Measurements from ENCODE around the gene TBXAS1. TPM values are rescaled to one million over a fixed set of nuclear protein-coding genes. Genes with fewer than 3 reads are reported as not detected.

TBXAS1 gene
- total RNA-seq, 2 donors from 2014 or later, result 12.0 to 17.0 TPM

GRCh38 chr7:139982927-139983920 is 154.2 kb downstream of the TBXAS1 start:
- no peak overlapping the region for H3K9ac ChIP-seq (ENCODE audit: low read depth in 2 of 2, low read length in 2 of 2)
- H3K4me3 ChIP-seq, result no peak overlapping the region
- intact Hi-C loops (cut with DNase I), result no loop called here

GRCh38 chr7:139984642-139985539 is 155.8 kb downstream of the TBXAS1 start:
- no peak for TF ChIP-seq CTCF (IDR thresholded peaks at IDR 0.05)
- Histone ChIP-seq H3K4me1 (no peaks in the 10 kb centered on the region), H3K9me3 (no peaks in the 10 kb centered on the region), H3K36me3 (no peaks in the 10 kb centered on the region), H3K27ac (no peak overlapping the region), H3K4me3 (no peak overlapping the region), H3K9ac (ENCODE audit: low read depth in 2 of 2, low read length in 2 of 2) (no peak overlapping the region), H3K27me3 (no peaks in the 10 kb centered on the region)
- intact Hi-C loops (cut with DNase I), result no loop called here
- DNase-seq, result no peak

More at GRCh38 chr7:139982927-139983920, 154.2 kb downstream of the TBXAS1 start:
- TF ChIP-seq CTCF (IDR thresholded peaks at IDR 0.05), result no peak
- DNase-seq, result no peak
- Histone ChIP-seq H3K9me3 (no peaks in the 10 kb centered on the region), H3K36me3 (no peaks in the 10 kb centered on the region), H3K27ac (no peak overlapping the region), H3K27me3 (no peaks in the 10 kb centered on the region), H3K4me1 (no peaks in the 10 kb centered on the region)

- H3K36me3 ChIP-seq, result no peaks in the 10 kb centered on the region
- no peak overlapping the region for H3K27ac ChIP-seq
- H3K4me3 ChIP-seq, result no peak overlapping the region
- no peak for TF ChIP-seq CTCF (IDR thresholded peaks at IDR 0.05)
- no peaks in the 10 kb centered on the region for H3K27me3 ChIP-seq
- no peak overlapping the region for H3K9ac ChIP-seq (ENCODE audit: low read depth in 2 of 2, low read length in 2 of 2)
- DNase-seq, result no peak
- intact Hi-C loops (cut with DNase I), result no loop called here
- no peaks in the 10 kb centered on the region for H3K4me1 ChIP-seq
- H3K9me3 ChIP-seq, result no peaks in the 10 kb centered on the region
These were observed 156.7 kb downstream of the TBXAS1 start for GRCh38 chr7:139985811-139986210.

DNA sequence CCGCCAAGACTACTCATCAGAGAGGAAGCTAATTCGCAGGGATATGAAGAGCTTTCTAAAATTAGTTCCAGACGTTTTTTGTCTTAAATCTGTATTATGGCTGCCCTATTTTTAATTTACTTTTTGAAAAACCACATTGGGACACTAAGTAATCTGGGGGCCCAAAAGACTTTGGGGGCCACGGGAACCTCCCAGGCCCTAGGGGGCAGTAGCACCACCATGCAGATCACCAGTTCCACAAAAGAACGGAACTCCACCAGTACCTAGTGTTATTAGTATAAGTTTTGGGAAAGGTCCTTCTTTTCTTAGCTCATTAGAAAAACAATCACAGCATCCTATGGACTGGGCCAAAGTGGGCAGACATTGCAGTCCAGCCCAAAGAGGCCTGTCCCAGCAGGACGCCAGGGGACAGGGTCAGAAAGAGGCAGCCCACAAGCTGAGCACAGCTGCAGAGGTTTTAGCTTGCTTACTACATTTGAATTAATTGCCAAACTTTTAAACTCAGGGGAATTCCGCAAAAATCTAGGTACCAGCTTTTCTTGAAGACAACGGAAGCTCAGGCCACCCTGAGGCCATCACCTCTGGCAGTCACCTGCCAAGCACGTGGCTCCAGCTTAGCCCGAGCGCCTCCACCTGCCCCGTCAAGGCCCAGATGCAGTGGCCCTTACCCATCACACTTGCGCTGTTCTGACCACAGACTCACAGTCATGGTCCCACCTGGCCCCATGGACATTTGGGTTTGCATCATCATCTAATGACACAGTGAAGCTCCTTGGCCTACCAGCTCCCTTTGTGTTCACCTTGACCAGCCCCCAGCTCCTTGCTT is 158.8 kb downstream of the TBXAS1 start:
- intact Hi-C loops (cut with DNase I), result no loop called here

More for the DNA sequence above, 158.8 kb downstream of the TBXAS1 start:
- H3K9me3 ChIP-seq, result no peaks in the 10 kb centered on the region
- H3K9ac ChIP-seq (ENCODE audit: low read depth in 2 of 2, low read length in 2 of 2), result no peak overlapping the region
- H3K4me1 ChIP-seq, result no peaks in the 10 kb centered on the region
- no peak overlapping the region for H3K4me3 ChIP-seq
- no peak for DNase-seq
- H3K27ac ChIP-seq, result no peak overlapping the region
- TF ChIP-seq CTCF (IDR thresholded peaks at IDR 0.05), result no peak
- H3K36me3 ChIP-seq, result no peaks in the 10 kb centered on the region
- H3K27me3 ChIP-seq, result no peaks in the 10 kb centered on the region
